Mammary epithelial cell (primary cell): ENCODE results near the gene MAML3.

ENCODE experiments used
- CTCF ChIP-seq, 2 donors: IDR thresholded peaks in 1 of 2; conservative IDR thresholded peaks in 1 of 2; 2 replicates each; pipeline ENCODE4 v1.5.1; 2011 to 2012; ENCODE audit warnings: inconsistent platforms in 2 of 2, low read length in 2 of 2, mild to moderate bottlenecking in 2 of 2, control low read depth in 1 of 2, low read depth in 1 of 2; ENCODE audit not compliant: insufficient read depth in 1 of 2; ENCODE audit errors: extremely low read depth in 1 of 2
- EZH2 ChIP-seq: IDR thresholded peaks from 2 replicates; pipeline ENCODE4 v1.6.1; 2012; ENCODE audit warnings: low read length, inconsistent platforms, borderline replicate concordance

- no peak for TF ChIP-seq CTCF (conservative IDR thresholded peaks at IDR 0.05 in 1 of 2, IDR thresholded peaks at IDR 0.05 in 1 of 2; ENCODE audit: extremely low read depth in 1 of 2, insufficient read depth in 1 of 2, low read depth in 1 of 2, low read length in 2 of 2)
- no peak for TF ChIP-seq EZH2
Observed at GRCh38 chr4:139933541-139933940, 220.4 kb downstream of the MAML3 start.
